Peyer's patch (tissue), 4 donors: ENCODE data around the gene RMND5B.

Experiments used
- POLR2A ChIP-seq, 2 donors: fragments of 450-650 bp; IDR thresholded peaks; one replicate each; pipeline ENCODE4 v1.5.1; 2017; ENCODE audit warnings: antibody characterized with exemption in 2 of 2, mild to moderate bottlenecking in 2 of 2, moderate library complexity in 2 of 2
- TF ChIP-seq, protein P1 (sequence below), 6 experiments: fragments of 450-650 bp in 4 of 6; fragments of 200-600 bp in 2 of 6; sonication (generic) in 1 of 6; IDR thresholded peaks; one replicate each; pipeline ENCODE4 v1.5.1; 2017 to 2019; ENCODE audit warnings: antibody characterized with exemption in 6 of 6, mild to moderate bottlenecking in 3 of 6, moderate library complexity in 1 of 6

DNA sequence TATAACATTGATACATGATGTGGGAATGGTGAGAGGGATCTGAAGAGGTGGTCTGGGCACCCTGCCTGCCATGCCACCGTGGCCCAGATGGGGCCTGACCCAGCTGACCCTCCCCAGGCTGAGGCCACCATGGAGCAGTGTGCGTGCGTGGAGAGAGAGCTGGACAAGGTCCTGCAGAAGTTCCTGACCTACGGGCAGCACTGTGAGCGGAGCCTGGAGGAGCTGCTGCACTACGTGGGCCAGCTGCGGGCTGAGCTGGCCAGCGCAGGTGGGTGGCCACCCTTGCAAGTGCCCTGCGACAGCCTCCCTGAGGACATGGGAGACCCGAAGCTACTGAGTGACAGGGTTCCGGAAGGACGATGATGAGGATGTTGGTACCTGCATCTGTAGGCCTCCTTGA is 7.2 kb downstream of the RMND5B start:
- TF ChIP-seq POLR2A (IDR thresholded peaks at IDR 0.05): no peak
- TF ChIP-seq, protein P1, sequence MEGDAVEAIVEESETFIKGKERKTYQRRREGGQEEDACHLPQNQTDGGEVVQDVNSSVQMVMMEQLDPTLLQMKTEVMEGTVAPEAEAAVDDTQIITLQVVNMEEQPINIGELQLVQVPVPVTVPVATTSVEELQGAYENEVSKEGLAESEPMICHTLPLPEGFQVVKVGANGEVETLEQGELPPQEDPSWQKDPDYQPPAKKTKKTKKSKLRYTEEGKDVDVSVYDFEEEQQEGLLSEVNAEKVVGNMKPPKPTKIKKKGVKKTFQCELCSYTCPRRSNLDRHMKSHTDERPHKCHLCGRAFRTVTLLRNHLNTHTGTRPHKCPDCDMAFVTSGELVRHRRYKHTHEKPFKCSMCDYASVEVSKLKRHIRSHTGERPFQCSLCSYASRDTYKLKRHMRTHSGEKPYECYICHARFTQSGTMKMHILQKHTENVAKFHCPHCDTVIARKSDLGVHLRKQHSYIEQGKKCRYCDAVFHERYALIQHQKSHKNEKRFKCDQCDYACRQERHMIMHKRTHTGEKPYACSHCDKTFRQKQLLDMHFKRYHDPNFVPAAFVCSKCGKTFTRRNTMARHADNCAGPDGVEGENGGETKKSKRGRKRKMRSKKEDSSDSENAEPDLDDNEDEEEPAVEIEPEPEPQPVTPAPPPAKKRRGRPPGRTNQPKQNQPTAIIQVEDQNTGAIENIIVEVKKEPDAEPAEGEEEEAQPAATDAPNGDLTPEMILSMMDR (IDR thresholded peaks at IDR 0.05): no peak
